Measurements from ENCODE around the gene XPA.

XPA gene

DNA sequence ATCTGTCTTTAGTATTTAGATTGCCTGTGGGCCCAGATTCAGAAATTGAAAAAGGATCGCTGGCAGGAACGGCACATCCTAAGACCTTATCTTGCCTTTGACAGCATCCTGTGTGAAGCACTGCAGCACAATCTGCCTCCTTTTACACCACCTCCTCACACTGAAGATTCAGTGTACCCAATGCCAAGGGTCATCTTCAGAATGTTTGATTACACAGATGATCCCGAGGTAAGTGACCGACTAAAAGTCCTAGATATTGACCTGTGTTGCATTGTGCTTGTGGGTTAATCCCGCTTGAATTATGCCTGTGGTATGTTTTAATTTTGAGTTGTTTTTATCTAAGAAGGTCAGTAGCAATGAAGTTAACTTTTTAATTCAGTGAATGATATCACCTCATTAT, 49.1 kb downstream of the XPA start:
- no peak for DNase-seq

DNA sequence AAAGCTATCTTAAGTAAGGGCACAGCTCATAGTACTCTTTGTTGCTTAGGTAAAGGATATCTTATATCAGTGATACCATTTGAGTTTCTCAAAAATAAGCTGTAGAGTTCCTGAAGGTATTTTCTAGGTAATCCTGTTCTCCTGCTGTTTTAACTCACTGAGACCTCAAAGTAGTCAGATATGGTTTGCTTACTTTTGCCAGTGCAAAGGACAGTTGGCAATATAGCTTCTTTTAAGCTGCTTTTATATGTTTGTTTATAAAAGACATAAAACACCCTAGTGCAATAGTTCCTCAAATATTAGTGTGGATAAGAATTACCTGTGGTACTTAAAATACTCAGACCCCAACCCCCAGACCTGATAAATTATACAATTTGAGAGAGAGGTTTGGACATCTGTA, 51.4 kb downstream of the XPA start:
- no peak for DNase-seq

DNA sequence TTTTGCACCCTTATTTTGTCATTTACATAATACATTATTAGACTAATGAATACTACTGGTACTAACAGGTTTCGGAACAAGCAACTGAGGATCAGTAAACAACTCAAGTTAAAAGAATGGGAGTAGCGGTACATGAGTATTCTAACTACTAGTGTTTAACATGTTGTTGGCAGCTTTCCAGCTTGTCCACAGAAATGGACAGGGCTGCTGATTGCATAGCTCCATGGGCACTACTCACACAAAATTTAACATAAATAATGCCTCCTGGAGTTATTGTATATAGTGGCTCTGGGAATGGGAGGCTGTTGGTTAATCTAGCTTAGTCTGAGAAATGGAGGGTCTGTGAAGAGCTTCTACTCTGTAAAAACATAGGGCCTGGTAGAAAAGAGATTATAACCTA, 56.8 kb downstream of the XPA start:
- DNase-seq: peak; percentile 8

DNA sequence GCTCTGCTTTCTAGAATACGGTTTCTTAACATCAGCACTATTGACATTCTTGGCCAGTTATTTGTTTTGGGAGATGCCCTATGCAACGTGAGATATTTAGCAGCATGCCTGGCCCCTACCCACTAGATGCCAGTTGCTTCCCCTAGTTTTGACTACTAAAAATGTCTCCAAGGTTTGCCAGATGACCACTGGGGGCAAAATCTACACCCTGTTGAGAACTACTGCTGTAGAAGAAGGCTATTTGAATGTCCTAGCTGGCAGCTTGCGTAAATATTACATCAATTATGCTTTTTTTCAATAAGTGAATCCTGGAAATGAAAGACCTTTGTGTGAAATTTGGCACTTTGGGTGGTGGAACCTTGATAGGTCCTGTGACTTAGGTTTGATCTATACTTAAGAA, 58.5 kb downstream of the XPA start:
- DNase-seq: no peak

DNA sequence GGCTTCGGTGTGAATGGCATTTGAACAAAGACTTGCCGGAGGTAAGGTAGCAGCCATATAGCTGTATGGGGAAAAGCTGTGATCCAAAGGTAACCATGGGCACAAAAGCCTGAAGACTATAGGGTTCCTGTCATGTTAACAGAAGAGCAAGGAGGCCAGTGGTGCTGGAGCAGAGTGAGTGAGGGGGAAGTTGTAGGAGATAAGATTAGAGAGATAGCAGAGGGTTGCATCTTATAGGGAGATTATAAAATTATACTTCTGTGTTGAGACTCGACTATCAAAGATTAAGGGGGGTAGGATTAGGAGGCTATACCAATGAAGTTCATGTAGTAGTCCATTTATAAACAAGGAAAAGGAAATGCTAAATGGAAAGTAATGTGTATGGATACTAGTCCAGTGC, 60.2 kb downstream of the XPA start:
- no peak for DNase-seq

DNA sequence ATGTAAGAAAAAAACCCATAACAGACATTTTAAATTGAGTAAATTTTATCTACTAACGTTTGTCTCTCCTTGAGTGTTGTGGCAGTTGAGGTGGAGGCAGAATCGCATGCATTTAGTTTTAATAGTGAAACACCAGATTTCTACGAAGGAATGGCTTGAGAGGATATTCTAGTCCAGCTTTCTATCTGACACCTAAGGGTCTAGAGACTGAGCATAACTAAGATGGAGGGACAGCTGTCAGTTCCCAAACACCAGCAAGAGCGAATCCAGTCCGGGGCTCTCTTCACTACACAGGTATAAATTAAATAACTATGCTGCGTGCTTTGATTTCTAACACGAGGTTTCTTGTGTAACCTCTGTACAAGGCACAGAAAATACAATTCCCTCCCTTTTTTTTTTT, 62.1 kb downstream of the XPA start:
- no peak for DNase-seq

DNA sequence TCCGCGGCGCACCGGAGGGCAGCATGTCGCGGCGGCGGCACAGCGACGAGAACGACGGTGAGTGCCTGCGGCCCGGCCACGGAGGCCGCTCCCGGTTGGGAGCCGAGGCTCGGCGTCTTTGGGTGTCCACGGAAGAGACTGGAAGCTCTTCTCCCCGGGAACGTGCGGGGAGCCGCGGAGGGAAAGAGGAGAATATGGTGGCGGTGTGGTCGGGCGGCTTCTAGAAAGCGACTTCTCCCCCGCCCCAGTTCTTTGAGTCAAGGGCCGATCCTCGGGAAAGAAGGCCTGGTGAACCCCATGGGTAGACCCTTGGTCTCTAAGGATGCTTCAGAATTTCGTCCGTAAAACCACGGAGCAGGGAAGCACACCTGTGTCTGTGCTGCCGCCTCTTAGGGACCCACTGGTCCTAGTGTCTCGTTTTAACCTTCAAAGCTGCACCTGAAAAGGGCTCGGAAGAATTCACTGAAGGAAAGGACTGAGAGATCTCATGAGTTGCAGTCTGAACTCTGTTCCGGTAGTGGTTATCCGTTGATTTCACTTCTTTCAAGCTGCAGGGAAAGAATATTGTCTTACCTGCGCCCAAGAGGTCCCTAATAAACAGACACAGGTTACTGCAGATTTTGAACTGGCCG, 63.2 kb downstream of the XPA start:
- DNase-seq: no peak

DNA sequence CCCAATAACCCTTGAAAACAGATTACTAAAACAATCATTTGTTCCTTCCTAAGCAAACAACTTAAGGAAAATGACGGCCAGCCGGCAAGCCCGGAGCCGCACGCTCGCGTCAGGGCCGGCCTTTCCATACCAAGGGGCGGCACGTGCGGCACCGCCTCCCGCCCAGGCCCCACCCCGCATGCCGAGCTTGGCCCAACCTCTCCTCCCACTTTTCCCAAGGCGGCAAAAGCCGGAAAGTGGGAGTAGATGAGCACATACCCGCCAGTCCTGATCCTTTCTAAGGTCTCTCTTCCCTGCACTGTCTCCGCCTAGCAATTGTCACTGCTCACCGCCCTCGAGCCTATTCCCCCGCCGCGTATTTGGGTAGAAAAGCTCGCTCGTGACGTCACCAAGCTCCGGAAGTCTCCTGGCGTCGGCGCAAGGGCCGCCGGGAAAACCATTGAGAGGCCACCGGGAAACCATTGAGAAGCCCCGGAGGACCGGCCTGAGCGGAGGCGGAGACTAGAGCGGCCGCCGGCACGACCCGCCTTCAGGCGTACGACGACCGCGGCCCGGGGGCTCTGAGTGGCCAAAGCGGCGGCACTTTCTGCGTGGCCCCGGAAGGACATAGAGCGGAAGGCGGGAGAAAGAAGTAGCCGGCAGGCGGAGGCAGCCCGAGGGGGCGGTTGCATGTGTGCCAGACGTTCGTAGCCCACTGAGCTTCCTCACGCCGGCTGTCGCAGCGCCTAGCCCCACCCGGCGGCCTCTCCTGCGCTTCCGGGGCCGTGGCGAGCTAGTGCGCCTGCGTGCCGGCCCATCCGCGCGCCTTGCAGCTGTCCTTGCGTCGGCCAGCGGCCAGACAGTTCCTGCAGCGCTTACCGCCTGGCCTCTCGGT, 63.9 kb downstream of the XPA start, which contains the start of the genes NCBP1 and TSTD2:
NCBP1 (plus strand) TSS at position 837 of the 874 bp plus-strand sequence. CDS start 61 bp downstream, outside the sequence.
TSTD2 (minus strand) TSS at position 384 of the 874 bp plus-strand sequence. CDS start 5,806 bp downstream, outside the sequence.
- peak; percentile 95 for DNase-seq

DNA sequence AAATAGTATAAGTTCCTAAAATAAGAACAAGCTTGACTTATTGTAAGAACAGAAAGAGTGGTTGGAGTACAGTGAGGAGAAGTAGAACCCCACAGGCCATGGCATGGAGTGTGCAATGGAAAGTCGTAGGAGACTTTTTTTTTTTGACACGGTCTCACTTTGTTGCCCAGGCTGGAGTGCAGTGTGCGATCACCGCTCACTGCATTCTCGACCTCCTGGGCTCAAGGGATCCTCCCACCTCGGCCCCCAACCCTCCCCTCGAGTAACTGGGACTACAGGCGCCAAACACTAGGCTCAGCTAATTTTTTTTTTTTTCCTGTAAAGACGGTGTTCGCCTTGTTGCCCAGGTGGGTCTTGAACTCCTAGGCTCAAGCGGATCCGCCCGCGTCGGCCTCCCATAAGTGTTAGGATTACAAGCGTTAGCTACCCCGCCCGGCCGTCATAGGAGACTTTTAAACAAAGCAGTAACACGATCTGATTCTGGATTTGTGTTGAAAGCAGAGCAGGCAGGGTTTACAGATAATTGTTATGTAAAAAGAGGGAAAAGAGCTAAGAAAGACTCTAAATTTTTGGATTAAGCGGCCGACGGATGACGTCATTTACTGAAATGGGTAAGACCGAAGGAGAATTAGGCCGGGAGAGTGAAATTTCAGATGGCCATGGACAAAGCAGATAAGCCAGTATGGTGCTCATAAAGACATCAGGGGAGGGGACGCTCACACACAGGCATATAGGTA, 64.7 kb downstream of the XPA start:
- peak; percentile 61 for DNase-seq

DNA sequence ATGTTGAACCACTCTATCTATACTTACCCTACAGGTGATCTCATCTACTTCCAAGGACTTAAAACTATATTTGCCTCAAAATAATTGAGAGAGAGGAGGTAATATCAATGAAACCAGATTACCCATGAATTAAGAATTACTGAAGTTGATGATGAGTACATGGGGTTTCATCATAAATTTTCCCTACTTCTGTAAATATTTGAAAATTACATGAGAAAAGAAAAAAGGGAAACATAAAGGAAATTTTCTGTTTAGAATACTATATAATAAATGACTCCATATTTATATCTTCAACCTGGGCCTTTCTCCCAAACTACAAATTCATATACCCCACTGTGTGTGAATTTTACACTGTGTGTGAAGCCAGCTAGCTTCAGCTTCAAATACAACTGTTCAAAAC, 66.5 kb downstream of the XPA start:
- no peak for DNase-seq

DNA sequence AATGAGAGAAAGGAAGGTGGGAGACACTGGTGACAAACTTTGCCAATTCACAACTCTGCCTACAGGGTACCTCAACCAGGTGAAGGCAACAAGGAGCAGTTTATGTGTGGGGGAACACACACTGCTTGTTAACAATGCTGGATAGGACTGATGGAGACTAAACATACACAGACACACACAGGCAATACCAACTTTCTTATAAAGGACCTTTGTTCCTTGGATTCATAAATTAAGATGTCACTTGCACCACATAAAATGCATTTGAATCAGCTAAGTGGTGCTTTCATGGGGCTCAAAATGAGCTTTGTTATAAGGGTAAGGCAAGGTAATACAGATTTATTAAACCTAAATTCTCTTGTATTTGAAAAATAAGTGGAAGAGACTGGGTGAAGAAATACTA, 68.0 kb downstream of the XPA start:
- DNase-seq: no peak

DNA sequence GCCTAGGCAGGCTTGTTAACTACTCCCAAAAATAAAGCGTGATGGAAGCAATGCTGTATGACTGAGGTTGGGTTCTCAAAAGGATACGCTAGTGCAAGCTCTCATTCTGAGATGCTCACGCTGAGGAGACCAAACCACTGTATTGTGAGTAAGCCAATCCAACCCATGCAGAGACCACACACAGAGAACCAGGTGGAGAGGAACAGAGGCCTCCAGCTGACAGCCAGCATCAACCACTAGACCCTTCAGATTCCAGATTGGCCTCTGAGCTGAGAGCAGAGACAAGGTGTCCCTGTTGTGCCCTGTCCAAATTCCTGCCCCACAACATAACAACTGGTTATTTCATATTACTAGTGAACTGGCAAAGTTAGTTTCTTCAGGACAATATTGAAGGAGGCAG, 68.5 kb downstream of the XPA start:
- DNase-seq: no peak

DNA sequence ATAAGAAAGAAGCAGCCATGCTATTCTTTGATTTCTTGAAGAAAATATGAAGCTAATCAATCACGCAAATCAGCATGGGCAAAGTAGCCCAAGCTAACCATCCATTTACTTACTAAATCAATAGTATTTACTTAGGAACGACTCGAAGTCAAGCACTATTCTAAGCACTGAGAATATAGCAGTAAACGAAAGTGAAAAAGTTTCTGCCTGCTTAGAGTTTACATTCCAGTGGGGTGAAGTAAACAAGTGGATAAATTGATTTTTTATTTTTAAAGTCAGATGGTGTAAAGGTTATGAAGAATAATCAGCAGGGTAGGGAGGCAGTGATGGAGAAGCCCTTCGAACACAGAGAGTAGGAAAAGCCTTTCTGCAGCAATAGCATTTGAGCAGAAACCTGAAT, 69.5 kb downstream of the XPA start:
- no peak for DNase-seq

DNA sequence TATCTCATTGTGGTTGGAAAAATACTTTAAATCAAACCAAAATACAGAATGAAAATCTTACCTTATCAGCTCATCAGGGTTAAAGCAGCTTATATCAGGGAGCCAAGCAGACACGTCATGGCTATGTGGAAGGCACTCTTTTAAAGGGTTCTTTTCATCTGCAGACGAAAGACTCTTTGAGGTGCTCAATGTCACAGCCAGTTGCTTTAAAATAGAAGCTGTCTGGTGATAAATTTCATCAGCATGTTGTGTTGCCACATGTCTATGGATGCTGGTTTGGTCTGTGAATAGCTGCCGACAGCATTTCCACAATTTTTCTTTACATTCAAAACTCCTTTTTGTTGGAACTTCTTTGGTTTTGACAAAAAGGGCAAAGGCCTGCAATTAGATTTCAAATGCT, 71.5 kb downstream of the XPA start:
- DNase-seq: no peak
